Endothelial cell of umbilical vein (primary cell): Measurements from ENCODE around the gene GJB3. TPM values are rescaled to one million over a fixed set of nuclear protein-coding genes. Genes with fewer than 3 reads are reported as not detected.
A peak's percentile ranks its signal among the peaks of the same experiment; 100 is the strongest.

ENCODE experiments used
- BruUV-seq: library from RNA; stranded (reverse); fragments of 400-500 nt; replicated peaks from 2 replicates; lab custom pipeline; 2021; lab: Mats Ljungman, UMichigan
- CTCF ChIA-PET: fragments of 300-600, 350-600 bp; sonication (Branson Sonifier 250); formaldehyde crosslinking; loops from one replicate; lab custom pipeline; 2021; ENCODE audit warnings: antibody characterized with exemption, inconsistent platforms; lab: Charles Lee
- POLR2A ChIA-PET: fragments of 300-600, 350-600 bp; sonication (Branson Sonifier 250); formaldehyde crosslinking; loops from one replicate; lab custom pipeline; 2021; ENCODE audit warnings: antibody characterized with exemption, inconsistent platforms; lab: Charles Lee
- DNase-seq: peaks from one replicate; pipeline ENCODE4 v3.0.0-alpha.2; 2011; ENCODE audit warnings: low read depth, low spot score
- FAIRE-seq: peaks from 2 replicates; lab custom pipeline; 2011; peaks lifted over from hg19 to GRCh38; lab: Jason Lieb, UNC
- H2AFZ ChIP-seq: 2 replicates; pipeline ENCODE4 v1.6.0; 2012; ENCODE audit warnings: low read depth, low read length, control low read depth, inconsistent platforms
- H3K27ac ChIP-seq: 2 replicates; pipeline ENCODE4 v1.5.1; 2011; ENCODE audit warnings: low read depth, mild to moderate bottlenecking, control low read depth, low read length, moderate library complexity; ENCODE audit not compliant: insufficient read depth
- H3K27me3 ChIP-seq, 2 experiments: 2 replicates each; pipeline versions ENCODE4 v1.6.0 to v1.6.1; 2011; ENCODE audit warnings: low read length in 2 of 2, mixed read lengths in 1 of 2; ENCODE audit not compliant: control insufficient read depth in 2 of 2, insufficient read depth in 2 of 2
- H3K36me3 ChIP-seq, 2 experiments: 2 replicates in 1 of 2; 3 replicates in 1 of 2; pipeline ENCODE4 v1.5.1; 2011; ENCODE audit warnings: low read length in 2 of 2, mild to moderate bottlenecking in 1 of 2, moderate library complexity in 1 of 2; ENCODE audit not compliant: control insufficient read depth in 2 of 2, insufficient read depth in 2 of 2; ENCODE audit errors: extremely low read depth in 1 of 2
- H3K4me1 ChIP-seq: 3 replicates; pipeline ENCODE4 v1.5.1; 2011; ENCODE audit warnings: mild to moderate bottlenecking, low read length; ENCODE audit not compliant: control insufficient read depth, insufficient read depth; ENCODE audit errors: extremely low read depth
- H3K4me2 ChIP-seq: 2 replicates; pipeline ENCODE4 v1.6.1; 2011; ENCODE audit warnings: low read length, control low read depth, mixed read lengths; ENCODE audit not compliant: insufficient read depth
- H3K4me3 ChIP-seq, 3 experiments: fragments of 200-600 bp in 1 of 3; sonication (generic), shearing (Covaris generic) in 1 of 3; replicated peaks in 1 of 3; 2 replicates each; pipeline ENCODE4 v1.5.1; 2011 to 2016; ENCODE audit warnings: control low read depth in 3 of 3, low read length in 3 of 3, mild to moderate bottlenecking in 2 of 3, inconsistent platforms in 1 of 3, low read depth in 1 of 3, moderate library complexity in 1 of 3; ENCODE audit not compliant: insufficient read depth in 1 of 3
- H3K79me2 ChIP-seq: 2 replicates; pipeline ENCODE4 v1.6.0; 2012; ENCODE audit warnings: low read length, inconsistent platforms; ENCODE audit not compliant: control insufficient read depth, insufficient read depth
- H3K9ac ChIP-seq: replicated peaks from 2 replicates; pipeline ENCODE3; 2011; ENCODE audit warnings: low read length, control low read depth; ENCODE audit not compliant: insufficient read depth; ENCODE audit errors: extremely low read depth
- H3K9me1 ChIP-seq: replicated peaks from 3 replicates; pipeline ENCODE4 v1.6.0; 2011; ENCODE audit warnings: mild to moderate bottlenecking, low read length; ENCODE audit not compliant: control insufficient read depth, insufficient read depth; ENCODE audit errors: extremely low read depth
- H3K9me3 ChIP-seq: replicated peaks from 2 replicates; pipeline ENCODE4 v1.5.1; 2012; ENCODE audit warnings: low read length, inconsistent platforms; ENCODE audit not compliant: control insufficient read depth, insufficient read depth
- H4K20me1 ChIP-seq: replicated peaks from 2 replicates; pipeline ENCODE3; 2011; ENCODE audit warnings: mild to moderate bottlenecking, low read length; ENCODE audit not compliant: control insufficient read depth, insufficient read depth; ENCODE audit errors: extremely low read depth
- EZH2 ChIP-seq: IDR thresholded peaks from 2 replicates; pipeline ENCODE4 v1.6.1; 2012; ENCODE audit warnings: borderline replicate concordance, low read depth, mild to moderate bottlenecking, moderate library complexity, low read length, inconsistent platforms; ENCODE audit not compliant: severe bottlenecking
- FOS ChIP-seq: IDR thresholded peaks from 2 replicates; pipeline ENCODE4 v1.6.1; 2011; ENCODE audit warnings: mild to moderate bottlenecking, low read length, moderate library complexity, borderline replicate concordance; ENCODE audit not compliant: insufficient read depth
- GATA2 ChIP-seq: IDR thresholded peaks from 2 replicates; pipeline ENCODE4 v1.7.0; 2011; ENCODE audit warnings: low read depth, mild to moderate bottlenecking, moderate library complexity, mixed read lengths, low read length; ENCODE audit not compliant: insufficient read length, insufficient read depth
- JUN ChIP-seq: IDR thresholded peaks from 2 replicates; pipeline ENCODE4 v1.6.1; 2011; ENCODE audit warnings: borderline replicate concordance, low read depth; ENCODE audit not compliant: insufficient read length, insufficient read depth
- MYC ChIP-seq: IDR thresholded peaks from one replicate; pipeline ENCODE4 v1.6.1; 2011; ENCODE audit warnings: mild to moderate bottlenecking, low read depth, low read length
- POLR2A ChIP-seq: IDR thresholded peaks from 2 replicates; pipeline ENCODE4 v1.6.1; 2012; ENCODE audit warnings: low read depth, mild to moderate bottlenecking, control low read depth, low read length
- POLR2AphosphoS5 ChIP-seq: IDR thresholded peaks from 2 replicates; pipeline ENCODE4 v1.6.1; 2012; ENCODE audit warnings: low read depth, mild to moderate bottlenecking, control low read depth, low read length, moderate library complexity; ENCODE audit not compliant: insufficient read depth
- dilution Hi-C: fragments of 300-500 bp; cut with MboI; formaldehyde crosslinking; loops from one replicate; pipeline ENCODE4 v1.15.0; 2019; ENCODE audit warnings: low sequenced_read_pairs; ENCODE audit not compliant: extremely low pct_ligation_motif_present
- intact Hi-C: fragments of 100-400 bp; cut with micrococcal nuclease; formaldehyde crosslinking; loops from one replicate; pipeline ENCODE4 v1.10.0; 2022
- polyA plus RNA-seq, 4 experiments: library from polyadenylated mRNA; depleted of rRNA in 3 of 4; stranded (reverse) in 3 of 4; unstranded in 1 of 4; fragments of >200 nt; gene quantifications; 2 replicates each; pipeline versions ENCODE4 v1.2.1 to v1.2.3, GENCODE V29; 2011 to 2012; ENCODE audit warnings: missing spikeins in 1 of 4
- total RNA-seq: library from RNA; stranded (reverse); gene quantifications from 2 replicates; pipeline ENCODE4 v1.2.3, GENCODE V29; 2021
- TF ChIP-seq, protein P1 (sequence below), 2 donors: IDR thresholded peaks; 1 replicate in 1 of 2; 2 replicates in 1 of 2; pipeline ENCODE4 v1.5.1; 2011; ENCODE audit warnings: low read length in 2 of 2, mild to moderate bottlenecking in 2 of 2, moderate library complexity in 2 of 2, control low read depth in 1 of 2, inconsistent platforms in 1 of 2, low read depth in 1 of 2; ENCODE audit not compliant: insufficient read depth in 1 of 2; ENCODE audit errors: extremely low read depth in 1 of 2
- TF ChIP-seq, protein P2 (sequence below): IDR thresholded peaks from 2 replicates; pipeline ENCODE4 v1.6.1; 2011; ENCODE audit not compliant: insufficient read depth, insufficient read length

Gene GJB3
- total and polyA plus RNA-seq, 2 donors (not counting 3 experiments of a cell fraction or from before 2014, with no cell fraction given): not detected

GRCh38 chr1:34796990-34797389 is 16.0 kb downstream of the GJB3 start:
- Histone ChIP-seq H4K20me1 (no peaks in the 10 kb centered on the region), H3K79me2 (no peaks in the 10 kb centered on the region), H3K36me3 (peaks cover 0 to 15% of the 10 kb centered on the region in 2 experiments), H3K27ac (no peak overlapping the region), H3K9me1 (no peaks in the 10 kb centered on the region), H3K4me3 (peak overlapping the region in 1 of 3 experiments; percentile 52), H3K27me3 (peaks cover 25 to 30% of the 10 kb centered on the region in 2 experiments), H2AFZ (no peak overlapping the region), H3K9ac (no peak overlapping the region), H3K9me3 (no peaks in the 10 kb centered on the region), H3K4me2 (no peak overlapping the region), H3K4me1 (no peaks in the 10 kb centered on the region)
- dilution Hi-C loops (no loop called here), intact Hi-C loops (no loop called here)
- no peak for DNase-seq
- BruUV-seq: no TSS peak
- POLR2A ChIA-PET: no interaction called here
- TF ChIP-seq EZH2 (no peak), GATA2 (no peak), JUN (no peak), FOS (no peak), POLR2A (no peak), MYC (no peak), POLR2AphosphoS5 (no peak)
- TF ChIP-seq, protein P1, sequence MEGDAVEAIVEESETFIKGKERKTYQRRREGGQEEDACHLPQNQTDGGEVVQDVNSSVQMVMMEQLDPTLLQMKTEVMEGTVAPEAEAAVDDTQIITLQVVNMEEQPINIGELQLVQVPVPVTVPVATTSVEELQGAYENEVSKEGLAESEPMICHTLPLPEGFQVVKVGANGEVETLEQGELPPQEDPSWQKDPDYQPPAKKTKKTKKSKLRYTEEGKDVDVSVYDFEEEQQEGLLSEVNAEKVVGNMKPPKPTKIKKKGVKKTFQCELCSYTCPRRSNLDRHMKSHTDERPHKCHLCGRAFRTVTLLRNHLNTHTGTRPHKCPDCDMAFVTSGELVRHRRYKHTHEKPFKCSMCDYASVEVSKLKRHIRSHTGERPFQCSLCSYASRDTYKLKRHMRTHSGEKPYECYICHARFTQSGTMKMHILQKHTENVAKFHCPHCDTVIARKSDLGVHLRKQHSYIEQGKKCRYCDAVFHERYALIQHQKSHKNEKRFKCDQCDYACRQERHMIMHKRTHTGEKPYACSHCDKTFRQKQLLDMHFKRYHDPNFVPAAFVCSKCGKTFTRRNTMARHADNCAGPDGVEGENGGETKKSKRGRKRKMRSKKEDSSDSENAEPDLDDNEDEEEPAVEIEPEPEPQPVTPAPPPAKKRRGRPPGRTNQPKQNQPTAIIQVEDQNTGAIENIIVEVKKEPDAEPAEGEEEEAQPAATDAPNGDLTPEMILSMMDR (IDR thresholded peaks at IDR 0.05; ENCODE audit: extremely low read depth in 1 of 2, insufficient read depth in 1 of 2, low read depth in 1 of 2, low read length in 2 of 2): no peak
- TF ChIP-seq, protein P2, sequence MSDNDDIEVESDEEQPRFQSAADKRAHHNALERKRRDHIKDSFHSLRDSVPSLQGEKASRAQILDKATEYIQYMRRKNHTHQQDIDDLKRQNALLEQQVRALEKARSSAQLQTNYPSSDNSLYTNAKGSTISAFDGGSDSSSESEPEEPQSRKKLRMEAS: no peak
- FAIRE-seq: no peak
- CTCF ChIA-PET: interaction anchor here (0.7 to 2.2 kb wide), 3 partner anchors 55 to 62 kb away, joined by 3 to 11 read pairs (median 3); partner anchors contain the start of gene SMIM12
